GM12878 (cell line): ENCODE measurements around the gene UST.

Experiments
- ASH2L ChIP-seq: fragments of 300-600, 200-600 bp; sonication (generic); IDR thresholded peaks from 2 replicates; pipeline ENCODE4 v1.6.1; 2017; ENCODE audit warnings: low read depth, mild to moderate bottlenecking, borderline replicate concordance
- BACH1 ChIP-seq: fragments of 450-650 bp; IDR thresholded peaks from 2 replicates; pipeline ENCODE4 v1.6.1; 2017; ENCODE audit warnings: mild to moderate bottlenecking, borderline replicate concordance
- CTCF ChIP-seq, 3 experiments: IDR thresholded peaks in 2 of 3; conservative IDR thresholded peaks in 1 of 3; 2 replicates each; pipeline ENCODE4 v1.5.1; 2011; ENCODE audit warnings: low read depth in 3 of 3, low read length in 3 of 3, mild to moderate bottlenecking in 3 of 3, control low read depth in 2 of 3, moderate library complexity in 2 of 3, inconsistent platforms in 1 of 3, mixed read lengths in 1 of 3; ENCODE audit not compliant: control insufficient read depth in 2 of 3, insufficient read depth in 1 of 3; ENCODE audit errors: extremely low read depth in 1 of 3
- EP300 ChIP-seq, 2 experiments: fragments of 150-350 bp in 1 of 2; IDR thresholded peaks; 2 replicates each; pipeline ENCODE4 v1.6.1; 2011 to 2012; ENCODE audit warnings: low read depth in 2 of 2, low read length in 2 of 2, borderline replicate concordance in 1 of 2, improper control_type of control experiment in 1 of 2, inconsistent platforms in 1 of 2; ENCODE audit not compliant: control insufficient read depth in 1 of 2
- EZH2 ChIP-seq: IDR thresholded peaks from 2 replicates; pipeline ENCODE4 v1.6.1; 2012; ENCODE audit warnings: low read depth, mild to moderate bottlenecking, control low read depth, inconsistent platforms, low read length, borderline replicate concordance; ENCODE audit not compliant: control insufficient read depth
- JUNB ChIP-seq: IDR thresholded peaks from 2 replicates; pipeline ENCODE4 v1.6.1; 2016; ENCODE audit warnings: antibody characterized with exemption, mild to moderate bottlenecking
- NRF1 ChIP-seq: conservative IDR thresholded peaks from 2 replicates; pipeline ENCODE4 v1.6.1; 2011; ENCODE audit warnings: mild to moderate bottlenecking, low read depth, low read length, improper control_type of control experiment
- POLR2A ChIP-seq: IDR thresholded peaks from 2 replicates; pipeline ENCODE4 v1.6.1; 2011; ENCODE audit warnings: low read depth, mild to moderate bottlenecking, low read length
- POLR2AphosphoS2 ChIP-seq: IDR thresholded peaks from 2 replicates; pipeline ENCODE4 v1.6.1; 2011; ENCODE audit warnings: low read depth, mild to moderate bottlenecking, low read length, improper control_type of control experiment, moderate library complexity
- TF ChIP-seq, protein P1 (sequence below): IDR thresholded peaks from 2 replicates; pipeline ENCODE4 v1.6.1; 2012; ENCODE audit warnings: low read depth, low read length, improper control_type of control experiment
- TF ChIP-seq, protein P2 (sequence below): IDR thresholded peaks from 2 replicates; pipeline ENCODE4 v1.6.1; 2012; ENCODE audit warnings: low read depth, low read length, improper control_type of control experiment

- TF ChIP-seq JUNB (no peak), NRF1 (no peak), CTCF (IDR thresholded peaks at IDR 0.05 in 2 of 3, conservative IDR thresholded peaks at IDR 0.05 in 1 of 3; ENCODE audit: control insufficient read depth in 2 of 3, extremely low read depth in 1 of 3, insufficient read depth in 1 of 3, low read depth in 3 of 3, low read length in 3 of 3) (no peak), ASH2L (no peak), EP300 (IDR thresholded peaks at IDR 0.05; ENCODE audit: borderline replicate concordance in 1 of 2, control insufficient read depth in 1 of 2, low read depth in 2 of 2, low read length in 2 of 2) (no peak), EZH2 (no peak), POLR2AphosphoS2 (no peak), POLR2A (no peak), BACH1 (no peak)
- TF ChIP-seq, protein P1, sequence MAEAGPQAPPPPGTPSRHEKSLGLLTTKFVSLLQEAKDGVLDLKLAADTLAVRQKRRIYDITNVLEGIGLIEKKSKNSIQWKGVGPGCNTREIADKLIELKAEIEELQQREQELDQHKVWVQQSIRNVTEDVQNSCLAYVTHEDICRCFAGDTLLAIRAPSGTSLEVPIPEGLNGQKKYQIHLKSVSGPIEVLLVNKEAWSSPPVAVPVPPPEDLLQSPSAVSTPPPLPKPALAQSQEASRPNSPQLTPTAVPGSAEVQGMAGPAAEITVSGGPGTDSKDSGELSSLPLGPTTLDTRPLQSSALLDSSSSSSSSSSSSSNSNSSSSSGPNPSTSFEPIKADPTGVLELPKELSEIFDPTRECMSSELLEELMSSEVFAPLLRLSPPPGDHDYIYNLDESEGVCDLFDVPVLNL: no peak
- TF ChIP-seq, protein P2, sequence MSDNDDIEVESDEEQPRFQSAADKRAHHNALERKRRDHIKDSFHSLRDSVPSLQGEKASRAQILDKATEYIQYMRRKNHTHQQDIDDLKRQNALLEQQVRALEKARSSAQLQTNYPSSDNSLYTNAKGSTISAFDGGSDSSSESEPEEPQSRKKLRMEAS: no peak
These were observed 23.3 kb upstream of the UST start for GRCh38 chr6:148723484-148723883.
